22Rv1 (cell line): ENCODE measurements around the gene ZNF609.

Experiments used
- ZFX ChIP-seq: fragments of 450-650 bp; IDR thresholded peaks from 2 replicates; pipeline ENCODE4 v1.6.1; 2017; ENCODE audit warnings: antibody characterized with exemption, borderline replicate concordance
- TF ChIP-seq, protein P1 (sequence below): fragments of 450-650 bp; IDR thresholded peaks from 2 replicates; pipeline ENCODE4 v1.5.1; 2017; ENCODE audit warnings: mild to moderate bottlenecking

DNA sequence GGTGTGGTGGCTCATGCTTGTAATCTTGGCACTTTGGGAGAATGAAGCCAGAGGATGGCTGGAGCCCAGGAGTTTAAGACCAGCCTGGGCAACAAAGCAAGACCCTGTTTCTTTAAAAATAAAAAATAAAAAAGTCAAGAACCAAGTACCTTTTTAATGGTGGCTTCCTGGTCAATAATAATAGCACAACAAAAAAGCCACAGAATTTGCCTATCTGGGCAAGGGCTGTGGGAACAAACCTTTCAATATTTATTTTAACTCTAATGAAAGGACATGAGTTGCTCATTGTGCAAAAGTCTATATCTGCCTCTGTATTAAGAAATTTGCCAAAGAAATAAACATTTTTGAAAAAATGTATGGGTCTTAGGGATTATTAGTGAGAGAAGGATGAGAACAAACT is 2.1 kb downstream of the ZNF609 start:
- TF ChIP-seq, protein P1, sequence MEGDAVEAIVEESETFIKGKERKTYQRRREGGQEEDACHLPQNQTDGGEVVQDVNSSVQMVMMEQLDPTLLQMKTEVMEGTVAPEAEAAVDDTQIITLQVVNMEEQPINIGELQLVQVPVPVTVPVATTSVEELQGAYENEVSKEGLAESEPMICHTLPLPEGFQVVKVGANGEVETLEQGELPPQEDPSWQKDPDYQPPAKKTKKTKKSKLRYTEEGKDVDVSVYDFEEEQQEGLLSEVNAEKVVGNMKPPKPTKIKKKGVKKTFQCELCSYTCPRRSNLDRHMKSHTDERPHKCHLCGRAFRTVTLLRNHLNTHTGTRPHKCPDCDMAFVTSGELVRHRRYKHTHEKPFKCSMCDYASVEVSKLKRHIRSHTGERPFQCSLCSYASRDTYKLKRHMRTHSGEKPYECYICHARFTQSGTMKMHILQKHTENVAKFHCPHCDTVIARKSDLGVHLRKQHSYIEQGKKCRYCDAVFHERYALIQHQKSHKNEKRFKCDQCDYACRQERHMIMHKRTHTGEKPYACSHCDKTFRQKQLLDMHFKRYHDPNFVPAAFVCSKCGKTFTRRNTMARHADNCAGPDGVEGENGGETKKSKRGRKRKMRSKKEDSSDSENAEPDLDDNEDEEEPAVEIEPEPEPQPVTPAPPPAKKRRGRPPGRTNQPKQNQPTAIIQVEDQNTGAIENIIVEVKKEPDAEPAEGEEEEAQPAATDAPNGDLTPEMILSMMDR: no peak
- no peak for TF ChIP-seq ZFX
